BJ (cell line): ENCODE data around the gene ABLIM1. TPM values are rescaled to one million over a fixed set of nuclear protein-coding genes. Genes with fewer than 3 reads are reported as not detected.

Experiments used
- CTCF ChIA-PET: fragments of 350-600 bp; formaldehyde crosslinking; extraction: SDS; loops from one replicate; lab custom pipeline; 2021; ENCODE audit warnings: antibody characterized with exemption, inconsistent platforms; lab: Yijun Ruan, JAX
- POLR2A ChIA-PET: fragments of 300-600 bp; sonication (Branson Sonifier 250); formaldehyde crosslinking; extraction: SDS; loops from one replicate; lab custom pipeline; 2021; ENCODE audit warnings: antibody characterized with exemption; lab: Charles Lee
- DNase-seq: peaks from one replicate; pipeline ENCODE4 v3.0.0-alpha.2; 2011; ENCODE audit warnings: low read depth
- H3K27me3 ChIP-seq: 2 replicates; pipeline ENCODE4 v1.6.0; 2011; ENCODE audit warnings: low read length; ENCODE audit not compliant: control insufficient read depth, insufficient read depth
- H3K36me3 ChIP-seq: 2 replicates; pipeline ENCODE4 v1.5.1; 2011; ENCODE audit warnings: low read length; ENCODE audit not compliant: control insufficient read depth, insufficient read depth
- H3K4me3 ChIP-seq: 2 replicates; pipeline ENCODE4 v1.5.1; 2011; ENCODE audit warnings: low read depth, mild to moderate bottlenecking, control low read depth, low read length
- polyA plus RNA-seq: library from polyadenylated mRNA; depleted of rRNA; stranded (reverse); fragments of >200 nt; gene quantifications from 2 replicates; pipeline ENCODE4 v1.2.3, GENCODE V29; 2011
- TF ChIP-seq, protein P1 (sequence below): IDR thresholded peaks from 2 replicates; pipeline ENCODE4 v1.5.1; 2011; ENCODE audit warnings: low read depth, mild to moderate bottlenecking, control low read depth, inconsistent platforms, low read length, moderate library complexity; ENCODE audit not compliant: insufficient read depth

ABLIM1 gene
- polyA plus RNA-seq, 1 experiment: 14.4 TPM

DNA sequence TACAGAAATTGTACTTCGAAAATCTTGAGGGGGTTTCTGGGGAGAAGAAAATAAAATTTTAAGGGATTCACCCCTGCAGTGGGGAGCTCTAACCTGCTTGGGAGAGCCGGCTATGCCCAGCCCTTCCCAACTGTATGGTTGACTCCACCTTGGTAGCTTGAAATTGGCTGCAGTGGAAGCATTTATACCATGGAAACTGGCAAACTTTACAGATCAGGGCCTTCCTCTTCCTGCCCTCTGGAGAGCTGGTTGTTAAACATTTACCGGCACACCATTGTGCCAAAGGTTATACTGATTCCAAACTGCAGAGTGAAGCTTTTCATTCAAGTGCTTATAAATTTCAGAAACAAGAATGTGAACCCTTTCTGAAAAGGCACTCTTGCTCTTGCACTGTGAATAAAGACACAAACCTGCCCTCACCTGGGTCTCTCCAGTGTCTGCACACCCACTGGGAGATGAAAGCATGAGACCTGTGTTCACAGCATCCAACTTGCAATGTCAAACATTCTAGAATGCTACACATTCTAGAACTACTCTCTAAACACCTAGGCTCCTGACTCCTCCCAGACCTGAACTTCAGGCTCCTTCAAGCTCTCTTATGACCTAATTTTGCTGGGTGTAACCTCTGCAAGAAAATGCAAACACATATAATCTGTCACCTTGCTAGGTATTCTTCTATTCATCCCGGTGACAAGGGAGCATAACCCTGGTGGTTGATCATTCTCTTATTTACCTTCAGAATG lies 44.7 kb downstream of the ABLIM1 start:
- Histone ChIP-seq H3K27me3 (no peaks in the 10 kb centered on the region), H3K4me3 (no peak overlapping the region), H3K36me3 (no peaks in the 10 kb centered on the region; the same call in 1 of the 2 replicates)
- DNase-seq: no peak
- TF ChIP-seq, protein P1, sequence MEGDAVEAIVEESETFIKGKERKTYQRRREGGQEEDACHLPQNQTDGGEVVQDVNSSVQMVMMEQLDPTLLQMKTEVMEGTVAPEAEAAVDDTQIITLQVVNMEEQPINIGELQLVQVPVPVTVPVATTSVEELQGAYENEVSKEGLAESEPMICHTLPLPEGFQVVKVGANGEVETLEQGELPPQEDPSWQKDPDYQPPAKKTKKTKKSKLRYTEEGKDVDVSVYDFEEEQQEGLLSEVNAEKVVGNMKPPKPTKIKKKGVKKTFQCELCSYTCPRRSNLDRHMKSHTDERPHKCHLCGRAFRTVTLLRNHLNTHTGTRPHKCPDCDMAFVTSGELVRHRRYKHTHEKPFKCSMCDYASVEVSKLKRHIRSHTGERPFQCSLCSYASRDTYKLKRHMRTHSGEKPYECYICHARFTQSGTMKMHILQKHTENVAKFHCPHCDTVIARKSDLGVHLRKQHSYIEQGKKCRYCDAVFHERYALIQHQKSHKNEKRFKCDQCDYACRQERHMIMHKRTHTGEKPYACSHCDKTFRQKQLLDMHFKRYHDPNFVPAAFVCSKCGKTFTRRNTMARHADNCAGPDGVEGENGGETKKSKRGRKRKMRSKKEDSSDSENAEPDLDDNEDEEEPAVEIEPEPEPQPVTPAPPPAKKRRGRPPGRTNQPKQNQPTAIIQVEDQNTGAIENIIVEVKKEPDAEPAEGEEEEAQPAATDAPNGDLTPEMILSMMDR: no peak
- POLR2A ChIA-PET: no interaction called here
- CTCF ChIA-PET: interaction anchor here (1.3 kb wide), 1 partner anchor 13 kb away, joined by 5 read pairs; no protein-coding TSS in a partner anchor

DNA sequence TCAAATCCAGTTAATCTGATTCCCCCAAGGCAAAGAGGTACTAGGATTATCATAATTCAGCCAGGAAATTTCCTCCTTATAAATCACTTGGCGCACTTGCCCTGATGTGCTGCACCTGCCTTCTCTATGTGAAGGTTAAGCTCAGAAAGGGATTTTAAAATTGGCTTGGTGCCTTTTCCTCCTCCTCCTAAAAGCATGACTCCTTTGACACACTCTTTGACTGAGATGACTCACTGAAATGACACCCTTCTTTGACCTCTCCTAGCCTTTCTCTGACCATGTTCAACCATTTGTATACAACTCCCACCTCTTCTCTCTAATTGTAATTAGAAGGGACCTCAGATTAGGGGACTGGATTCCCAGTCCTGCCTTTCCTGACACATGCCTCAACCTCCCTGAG lies 46.5 kb downstream of the ABLIM1 start:
- no peaks in the 10 kb centered on the region for H3K27me3 ChIP-seq
- H3K4me3 ChIP-seq: no peak overlapping the region
- ChIA-PET POLR2A (no interaction called here), CTCF (interaction anchor here (1.0 to 1.6 kb wide), 2 partner anchors 11 to 60 kb away, joined by 3 read pairs; no protein-coding TSS in a partner anchor)
- no peaks in the 10 kb centered on the region; the same call in 1 of the 2 replicates for H3K36me3 ChIP-seq
- TF ChIP-seq, protein P1: no peak
- DNase-seq: no peak

DNA sequence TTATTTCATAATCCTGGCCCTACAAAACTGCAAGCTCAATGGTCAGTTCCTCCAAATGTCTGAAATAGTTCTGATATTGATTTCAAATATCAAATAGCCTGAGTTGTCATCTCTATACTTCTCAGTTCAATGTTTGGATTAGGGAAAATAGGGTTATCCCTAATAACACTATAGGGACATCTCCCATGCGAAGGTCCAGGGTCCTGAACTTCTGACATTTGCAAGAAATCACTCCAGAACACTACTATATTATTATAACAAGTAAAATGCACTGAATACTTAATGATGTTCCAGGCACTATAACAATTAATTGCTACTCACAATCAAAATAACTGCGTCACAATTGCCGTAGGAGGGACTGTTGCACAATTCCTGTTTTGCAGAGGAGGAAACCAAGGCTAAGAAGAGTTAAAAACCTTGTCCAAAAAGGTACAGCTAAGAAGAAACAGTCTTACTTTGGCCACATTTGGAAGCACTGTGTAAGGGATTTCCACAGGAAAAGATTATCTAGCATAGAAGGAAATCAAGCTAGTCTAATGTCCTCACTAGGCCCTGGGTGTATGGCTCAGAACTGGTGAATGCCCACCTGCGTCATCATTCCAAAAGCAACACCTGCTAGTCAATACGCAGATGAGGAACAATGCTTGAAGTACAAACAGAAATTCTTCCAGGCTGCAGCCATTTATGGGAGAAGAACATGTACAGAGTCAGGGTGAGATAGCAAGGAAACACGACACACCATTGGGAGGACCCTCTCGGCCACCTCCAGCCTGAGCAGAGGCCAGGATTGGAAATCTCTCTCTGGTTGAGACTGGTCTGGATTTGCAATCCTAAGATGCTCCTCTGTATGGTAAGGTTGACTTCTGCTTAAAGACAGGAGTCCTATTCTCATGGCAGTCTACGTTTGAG lies 48.3 kb downstream of the ABLIM1 start:
- ChIA-PET POLR2A (no interaction called here), CTCF (no interaction called here)
- Histone ChIP-seq H3K36me3 (no peaks in the 10 kb centered on the region; the same call in 1 of the 2 replicates), H3K4me3 (no peak overlapping the region), H3K27me3 (no peaks in the 10 kb centered on the region)
- DNase-seq: no peak
- TF ChIP-seq, protein P1: no peak

DNA sequence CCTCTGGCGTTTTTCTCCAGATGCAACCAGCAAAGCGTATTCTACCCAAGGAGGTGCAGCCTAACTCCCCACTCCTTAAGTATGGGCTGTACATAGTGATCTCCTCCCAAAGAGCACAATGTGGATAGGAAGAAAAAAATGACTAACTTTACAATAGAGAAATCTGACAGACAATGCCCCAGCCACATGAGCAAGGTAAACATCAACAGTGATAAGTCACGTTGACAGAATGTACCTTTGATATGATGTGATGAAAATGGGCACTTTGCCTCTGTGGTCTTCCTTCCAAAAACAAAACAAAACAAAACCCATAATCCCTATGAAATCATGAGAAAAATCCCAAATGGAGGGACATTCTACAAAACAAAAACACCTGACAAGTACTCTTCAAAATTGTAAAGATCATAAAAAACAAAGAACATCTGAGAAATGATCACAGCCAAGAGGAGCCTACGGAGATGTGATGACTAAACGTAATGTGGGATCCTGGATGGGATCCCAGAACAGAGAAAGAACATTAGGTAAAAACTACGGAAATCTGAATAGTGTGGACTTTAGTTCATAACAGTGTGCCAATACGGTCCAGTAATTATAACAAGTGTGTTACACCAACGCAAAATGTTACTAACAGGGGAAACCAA lies 50.6 kb downstream of the ABLIM1 start:
- ChIA-PET POLR2A (no interaction called here), CTCF (interaction anchor here (0.6 kb wide), 1 partner anchor 34 kb away, joined by 3 read pairs; no protein-coding TSS in a partner anchor)
- DNase-seq: no peak

More for the DNA sequence above, 50.6 kb downstream of the ABLIM1 start:
- Histone ChIP-seq H3K36me3 (no peaks in the 10 kb centered on the region; the same call in 1 of the 2 replicates), H3K4me3 (no peak overlapping the region), H3K27me3 (no peaks in the 10 kb centered on the region)
- TF ChIP-seq, protein P1: no peak
